T-helper 17 cell (primary cell): ENCODE data around the gene DUS1L. TPM values are rescaled to one million over a fixed set of nuclear protein-coding genes. Genes with fewer than 3 reads are reported as not detected.

ENCODE experiments used
- ATAC-seq: fragments of 150-1000 bp; cut with Tn5 transposase; 2 replicates; pipeline ENCODE4 v1.10.0; 2021; ENCODE audit warnings: mild to moderate bottlenecking, moderate library complexity
- DNase-seq, 3 donors: peaks; one replicate each; pipeline versions ENCODE4 v3.0.0 to v3.0.0-alpha.2; 2020 to 2021
- H3K9me3 ChIP-seq: one replicate; pipeline ENCODE4 v1.7.0; 2013; ENCODE audit warnings: low read length, mild to moderate bottlenecking; ENCODE audit not compliant: control insufficient read depth, poor library complexity, severe bottlenecking
- H3K27ac Mint-ChIP-seq: one replicate; pipeline ENCODE4 v1.8.0; 2022; ENCODE audit warnings: mild to moderate bottlenecking, moderate library complexity, mixed read lengths
- H3K27me3 Mint-ChIP-seq: one replicate; pipeline ENCODE4 v1.8.0; 2022; ENCODE audit warnings: mixed read lengths
- H3K36me3 Mint-ChIP-seq: one replicate; pipeline ENCODE4 v1.8.0; 2022; ENCODE audit warnings: low read depth, mixed read lengths
- H3K4me1 Mint-ChIP-seq: one replicate; pipeline ENCODE4 v1.8.0; 2022; ENCODE audit warnings: mild to moderate bottlenecking, mixed read lengths
- H3K4me3 Mint-ChIP-seq: one replicate; pipeline ENCODE4 v1.8.0; 2022; ENCODE audit warnings: mild to moderate bottlenecking, moderate library complexity, mixed read lengths
- total RNA-seq, 4 donors: library from RNA in 2 of 4; stranded (reverse) in 2 of 4; gene quantifications; one replicate each; pipeline ENCODE4 v1.2.3 and lab custom pipeline; 2022 to 2026

The DUS1L gene
- total RNA-seq, 2 donors from 2014 or later: 130 to 131 TPM

DNA sequence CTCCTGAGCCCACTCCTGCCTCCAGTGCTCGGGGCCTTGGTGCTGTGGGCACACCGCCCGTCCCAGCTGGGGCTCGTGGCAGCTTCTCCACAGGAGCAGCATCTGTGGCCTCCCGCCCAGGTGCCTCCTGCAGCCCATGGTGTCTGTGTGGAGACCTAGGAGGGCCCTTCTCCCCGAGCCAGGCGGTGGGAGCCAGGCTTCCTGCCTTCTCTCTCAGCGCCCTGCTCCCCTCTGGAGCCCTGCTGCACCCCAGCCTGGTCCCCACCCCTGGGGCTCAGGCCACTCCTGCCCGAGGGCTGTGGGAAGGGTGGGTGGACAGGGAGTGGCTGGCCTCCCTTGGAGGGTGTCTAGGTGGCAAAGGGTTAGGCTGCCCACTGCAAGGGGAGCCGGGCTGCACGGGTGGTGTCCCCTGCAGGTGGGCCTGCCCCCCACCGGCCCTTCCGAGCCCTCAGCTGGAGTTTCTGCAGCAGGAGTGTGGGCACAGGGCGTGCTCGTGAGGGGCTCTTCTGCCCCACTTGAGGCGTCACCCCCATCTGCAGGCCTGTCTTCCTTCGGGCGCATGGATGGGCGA is 53.9 kb downstream of the DUS1L start:
- no peaks in the 10 kb centered on the region for H3K9me3 ChIP-seq
- DNase-seq: no peak
- ATAC-seq: no peak
- Mint-ChIP-seq H3K4me1 (no peaks in the 10 kb centered on the region), H3K27ac (no peak overlapping the region), H3K4me3 (no peak overlapping the region), H3K27me3 (no peaks in the 10 kb centered on the region), H3K36me3 (no peaks in the 10 kb centered on the region)

DNA sequence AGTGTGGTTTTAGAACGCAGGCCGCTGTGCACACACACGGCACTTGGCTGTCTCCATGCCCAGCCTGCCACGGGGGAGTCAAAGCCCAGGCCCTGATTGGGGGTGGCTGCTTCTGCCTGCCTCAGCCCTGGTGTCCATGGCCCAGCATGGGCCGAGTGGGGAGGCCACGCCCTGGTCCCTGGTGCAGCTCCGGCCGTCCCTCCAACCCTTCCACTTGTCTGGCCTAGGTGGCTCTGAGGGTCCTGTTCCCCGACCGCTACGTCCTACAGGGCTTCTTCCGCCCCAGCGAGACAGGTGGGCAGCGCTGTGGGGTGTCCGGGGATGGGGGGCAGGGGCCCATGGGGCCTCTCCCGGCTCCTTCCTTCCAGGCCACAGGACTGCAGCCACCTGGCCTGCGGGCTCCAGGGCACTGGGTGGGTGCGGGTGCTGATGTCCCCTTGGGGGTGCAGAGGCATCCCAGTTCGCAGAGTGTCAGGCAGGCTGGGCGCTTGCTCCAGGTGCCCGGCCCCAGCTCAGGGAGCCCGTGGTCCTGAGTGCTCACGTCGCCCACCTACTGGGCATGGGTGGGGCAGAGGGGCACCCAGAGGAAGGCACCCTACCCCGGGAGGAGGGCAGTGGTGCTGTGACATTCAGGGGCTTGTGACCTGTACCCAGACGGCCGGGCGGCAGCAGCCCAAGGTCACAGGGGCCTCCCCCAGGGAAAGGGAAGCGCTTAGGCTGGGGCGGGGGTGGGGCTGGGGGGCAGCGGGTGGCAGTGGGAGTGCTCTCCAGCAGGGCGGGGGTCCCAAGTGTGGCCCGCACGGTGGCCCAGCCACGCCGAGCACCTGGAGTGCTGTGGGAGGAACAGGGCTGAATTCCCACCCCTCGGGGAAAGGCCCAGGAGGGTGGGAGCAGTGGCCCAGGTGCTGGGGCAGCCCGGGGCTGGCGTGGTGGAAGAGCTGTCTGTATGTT is 54.8 kb downstream of the DUS1L start:
- no peak for ATAC-seq
- no peak overlapping the region for H3K4me3 Mint-ChIP-seq
- H3K4me1 Mint-ChIP-seq: no peaks in the 10 kb centered on the region
- H3K27me3 Mint-ChIP-seq: no peaks in the 10 kb centered on the region
- DNase-seq: no peak
- H3K36me3 Mint-ChIP-seq: no peaks in the 10 kb centered on the region
- H3K9me3 ChIP-seq: no peaks in the 10 kb centered on the region
- no peak overlapping the region for H3K27ac Mint-ChIP-seq

DNA sequence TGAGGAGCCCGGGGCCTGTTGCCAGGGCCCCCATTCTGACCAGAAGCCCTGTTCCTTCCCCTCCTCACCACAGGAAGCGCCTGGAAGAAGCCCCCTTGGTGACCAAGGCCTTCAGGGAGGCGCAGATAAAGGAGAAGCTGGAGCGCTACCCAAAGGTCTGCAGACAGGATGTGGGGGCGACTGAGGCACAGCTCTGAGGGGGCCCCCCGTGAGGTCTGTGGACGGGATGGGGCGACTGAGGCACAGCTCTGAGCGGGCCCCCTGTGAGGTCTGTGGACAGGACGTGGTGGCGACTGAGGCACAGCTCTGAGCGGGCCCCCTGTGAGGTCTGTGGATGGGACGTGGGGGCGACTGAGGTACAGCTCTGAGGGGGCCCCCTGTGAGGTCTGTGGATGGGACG is 56.2 kb downstream of the DUS1L start:
- no peak overlapping the region for H3K27ac Mint-ChIP-seq
- no peaks in the 10 kb centered on the region for H3K9me3 ChIP-seq

DNA sequence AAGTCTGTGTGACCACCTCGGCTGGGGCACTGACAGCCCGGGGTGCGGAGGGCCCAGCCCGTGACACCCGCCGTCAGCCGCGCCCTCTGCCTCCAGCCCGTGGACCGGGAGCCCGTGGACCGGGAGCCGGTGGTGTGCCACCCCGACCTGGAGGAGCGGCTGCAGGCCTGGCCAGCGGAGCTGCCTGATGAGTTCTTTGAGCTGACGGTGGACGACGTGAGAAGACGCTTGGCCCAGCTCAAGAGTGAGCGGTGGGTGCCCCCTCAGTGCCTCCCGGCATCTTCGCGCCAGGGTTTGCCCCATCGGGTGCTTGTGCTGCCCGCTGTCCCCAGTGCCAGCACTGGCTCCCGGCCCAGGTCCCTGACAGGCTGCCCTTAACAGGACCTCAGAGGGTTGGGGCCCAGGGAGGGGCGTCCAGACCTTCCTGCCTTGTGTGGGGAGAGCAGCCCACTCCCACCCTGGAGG is 56.6 kb downstream of the DUS1L start:
- Mint-ChIP-seq H3K27me3 (no peaks in the 10 kb centered on the region), H3K27ac (no peak overlapping the region), H3K36me3 (no peaks in the 10 kb centered on the region), H3K4me3 (no peak overlapping the region), H3K4me1 (no peaks in the 10 kb centered on the region)
- H3K9me3 ChIP-seq: no peaks in the 10 kb centered on the region
- no peak for DNase-seq
- no peak for ATAC-seq

More for the DNA sequence above, 56.2 kb downstream of the DUS1L start:
- Mint-ChIP-seq H3K27me3 (no peaks in the 10 kb centered on the region), H3K36me3 (no peaks in the 10 kb centered on the region), H3K4me3 (no peak overlapping the region), H3K4me1 (no peaks in the 10 kb centered on the region)
- DNase-seq (no peak), ATAC-seq (no peak)

DNA sequence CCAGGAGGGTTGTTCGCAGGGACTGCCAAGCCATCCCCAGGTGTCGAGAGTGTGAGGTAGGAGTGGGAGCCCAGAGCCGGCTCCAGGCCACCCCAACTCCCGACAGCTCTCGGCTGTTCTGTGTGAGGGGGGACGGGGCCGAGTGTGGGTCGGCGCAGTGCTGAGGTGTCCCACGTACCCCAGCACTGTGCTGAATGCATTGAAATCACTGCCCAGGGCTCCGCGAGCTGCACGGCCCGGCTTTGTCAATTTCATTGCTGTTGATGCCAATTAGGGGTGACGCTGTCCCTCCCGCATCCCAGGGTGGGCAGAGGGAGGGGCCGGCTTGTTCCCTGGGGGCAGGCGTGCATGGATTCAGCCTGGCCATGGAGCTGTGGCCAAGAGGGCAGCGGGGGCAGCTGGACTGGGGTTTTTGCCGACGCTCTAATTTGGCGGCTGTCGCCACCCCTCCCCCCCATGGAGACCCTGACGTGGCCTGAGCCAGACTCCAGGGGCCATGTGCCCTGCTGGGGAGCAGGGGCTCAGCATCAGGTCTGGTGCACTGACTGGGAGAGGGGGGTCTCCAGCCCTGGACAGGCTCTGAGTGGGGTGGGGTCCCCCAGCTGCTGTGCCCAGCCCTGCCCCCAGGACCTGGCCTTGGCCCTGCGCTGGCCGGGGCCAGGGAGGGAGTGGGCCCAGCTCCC is 57.2 kb downstream of the DUS1L start:
- Mint-ChIP-seq H3K4me1 (no peaks in the 10 kb centered on the region), H3K36me3 (no peaks in the 10 kb centered on the region)

More for the DNA sequence above, 57.2 kb downstream of the DUS1L start:
- no peaks in the 10 kb centered on the region for H3K27me3 Mint-ChIP-seq
- ATAC-seq (no peak), DNase-seq (no peak)
- no peak overlapping the region for H3K27ac Mint-ChIP-seq
- no peaks in the 10 kb centered on the region for H3K9me3 ChIP-seq
- no peak overlapping the region for H3K4me3 Mint-ChIP-seq

Other genes starting within 250 kb of the DUS1L start
- gene MCRIP1, start 232.5 kb downstream of the DUS1L start, total RNA-seq: 10 to 100 TPM; 50.3 to 51.9 TPM
- not detected for gene PPP1R27, start 230.8 kb downstream of the DUS1L start, total RNA-seq
- 100 to 1,000 TPM; 281 to 320 TPM for gene P4HB, start 205.3 kb downstream of the DUS1L start, total RNA-seq
- 100 to 1,000 TPM; 564 to 643 TPM for gene ARHGDIA, start 194.5 kb downstream of the DUS1L start, total RNA-seq
- gene ALYREF, start 174.2 kb downstream of the DUS1L start, total RNA-seq: 10 to 100 TPM; 79.9 to 88.8 TPM
- 10 to 100 TPM; 32.8 to 36.2 TPM for gene ANAPC11, start 174.1 kb downstream of the DUS1L start, total RNA-seq
- not detected for gene NPB, start 163.6 kb downstream of the DUS1L start, total RNA-seq
- 10 to 100 TPM; 21.6 to 26.0 TPM for gene PCYT2, start 154.4 kb downstream of the DUS1L start, total RNA-seq
- gene SIRT7, start 147.6 kb downstream of the DUS1L start, total RNA-seq: 10 to 100 TPM; 48.9 to 58.2 TPM
- gene MAFG, start 138.1 kb downstream of the DUS1L start, total RNA-seq: 10 to 100 TPM; 15.4 to 23.0 TPM
- 1 to 10 TPM in 1 of 2 donors, under 1 TPM in 1; 0.72 to 1.9 TPM for gene PYCR1, start 128.5 kb downstream of the DUS1L start, total RNA-seq
- gene MYADML2, start 118.6 kb downstream of the DUS1L start, total RNA-seq: not detected
- not detected for gene NOTUM, start 104.6 kb downstream of the DUS1L start, total RNA-seq
- gene ASPSCR1, start 88.2 kb downstream of the DUS1L start, total RNA-seq: 10 to 100 TPM; 38.1 to 40.1 TPM
- gene CENPX, start 42.9 kb downstream of the DUS1L start, total RNA-seq: 10 to 100 TPM; 20.9 to 21.1 TPM
- gene LRRC45, start 42.5 kb downstream of the DUS1L start, total RNA-seq: 10 to 100 TPM; 12.9 to 13.5 TPM
- gene RAC3, start 34.1 kb downstream of the DUS1L start, total RNA-seq: 1 to 10 TPM; 2.6 to 3.1 TPM
- gene DCXR, start 28.1 kb downstream of the DUS1L start, total RNA-seq: 10 to 100 TPM; 55.6 to 77.5 TPM
- 10 to 100 TPM; 26.5 to 28.3 TPM for gene RFNG, start 14.0 kb downstream of the DUS1L start, total RNA-seq
- gene GPS1, start 13.9 kb downstream of the DUS1L start, total RNA-seq: 10 to 100 TPM; 63.2 to 66.1 TPM
- 100 to 1,000 TPM in 1 of 2 donors, 10 to 100 TPM in 1; 87.3 to 126 TPM for gene FASN, start 32.4 kb upstream of the DUS1L start, total RNA-seq
- 10 to 100 TPM; 79.1 to 89.0 TPM for gene CCDC57, start 147.0 kb upstream of the DUS1L start, total RNA-seq
- gene SLC16A3, start 163.2 kb upstream of the DUS1L start, total RNA-seq: 10 to 100 TPM; 47.2 to 56.2 TPM
- gene CSNK1D, start 207.9 kb upstream of the DUS1L start, total RNA-seq: 100 to 1,000 TPM; 218 to 273 TPM